A549 (cell line): Measurements from ENCODE around the gene NHSL2. TPM values are rescaled to one million over a fixed set of nuclear protein-coding genes. Genes with fewer than 3 reads are reported as not detected.

Source experiments
- ATAC-seq, 2 experiments: fragments of 200-7000 bp in 1 of 2; fragments of >200 bp in 1 of 2; cut with Nextera tagmentation in 1 of 2; cut with Tn5 transposase in 1 of 2; 3 replicates each; pipeline versions ENCODE4 v1.8.0 to v1.9.1; 2018 to 2020; ENCODE audit warnings: mild to moderate bottlenecking in 1 of 2, moderate library complexity in 1 of 2
- CTCF ChIA-PET: fragments of 300-600 bp; sonication (Branson Sonifier 250); formaldehyde crosslinking; extraction: SDS; loops from one replicate; lab custom pipeline; 2021; ENCODE audit warnings: antibody characterized with exemption, inconsistent platforms; lab: Yijun Ruan, JAX
- POLR2A ChIA-PET: fragments of 350-600 bp; formaldehyde crosslinking; extraction: SDS; loops from one replicate; lab custom pipeline; 2021; ENCODE audit warnings: antibody characterized with exemption, inconsistent platforms; lab: Yijun Ruan, JAX
- DNase-seq, 2 experiments: peaks; one replicate each; pipeline versions ENCODE4 v3.0.0 to v3.0.0-alpha.2; 2011 to 2016; ENCODE audit warnings: low read depth in 1 of 2, low spot score in 1 of 2
- FAIRE-seq: peaks from 2 replicates; lab custom pipeline; 2011; peaks lifted over from hg19 to GRCh38; lab: Jason Lieb, UNC
- H3K27ac ChIP-seq, 2 experiments: fragments of >200 bp; sonication (Bioruptor Twin); formaldehyde crosslinking; 3 replicates each; pipeline ENCODE4 v1.5.1; 2016 to 2017
- H3K4me1 ChIP-seq: fragments of >200 bp; sonication (Bioruptor Twin); formaldehyde crosslinking; 3 replicates; pipeline ENCODE4 v1.6.1; 2016
- H3K4me2 ChIP-seq: fragments of >200 bp; sonication (Bioruptor Twin); formaldehyde crosslinking; 3 replicates; pipeline ENCODE4 v1.6.1; 2016
- H3K4me3 ChIP-seq: fragments of >200 bp; sonication (Bioruptor Twin); formaldehyde crosslinking; 3 replicates; pipeline ENCODE4 v1.5.1; 2016
- H3K9me3 ChIP-seq: fragments of >200 bp; sonication (Bioruptor Twin); formaldehyde crosslinking; 3 replicates; pipeline ENCODE4 v1.6.1; 2016
- BHLHE40 ChIP-seq: IDR thresholded peaks from 2 replicates; pipeline ENCODE4 v1.6.1; 2012; ENCODE audit warnings: low read depth, low read length, inconsistent platforms
- CBX8 ChIP-seq: fragments of 200-600 bp; sonication (generic); IDR thresholded peaks from 2 replicates; pipeline ENCODE4 v1.6.1; 2016
- CHD2 ChIP-seq: fragments of 150-350 bp; IDR thresholded peaks from 2 replicates; pipeline ENCODE4 v1.6.1; 2014; ENCODE audit warnings: low read length; ENCODE audit not compliant: partially characterized antibody
- CHD4 ChIP-seq: fragments of 200-600 bp; sonication (generic); IDR thresholded peaks from 2 replicates; pipeline ENCODE4 v1.6.1; 2016; ENCODE audit warnings: antibody characterized with exemption, mild to moderate bottlenecking, borderline replicate concordance
- ELK1 ChIP-seq: fragments of 150-350 bp; IDR thresholded peaks from 2 replicates; pipeline ENCODE4 v1.6.1; 2014; ENCODE audit warnings: low read depth, mild to moderate bottlenecking, low read length
- EP300 ChIP-seq, 2 experiments: fragments of >200 bp; sonication (Bioruptor Twin); formaldehyde crosslinking; IDR thresholded peaks; 2 replicates in 1 of 2; 3 replicates in 1 of 2; pipeline ENCODE4 v1.6.1; 2016 to 2017
- FOSB ChIP-seq: fragments of 250-450 bp; sonication (Bioruptor Pico); IDR thresholded peaks from 2 replicates; pipeline ENCODE4 v1.5.0; 2020; ENCODE audit warnings: mild to moderate bottlenecking, moderate library complexity
- FOXS1 ChIP-seq: fragments of 250-450 bp; sonication (Bioruptor Pico); IDR thresholded peaks from 2 replicates; pipeline ENCODE4 v1.5.0; 2020; ENCODE audit warnings: mild to moderate bottlenecking, moderate library complexity
- HDAC2 ChIP-seq: fragments of 200-600 bp; sonication (generic); IDR thresholded peaks from 2 replicates; pipeline ENCODE4 v1.6.1; 2016
- HES2 ChIP-seq: fragments of >200 bp; sonication (Bioruptor Twin); formaldehyde crosslinking; IDR thresholded peaks from 2 replicates; pipeline ENCODE4 v1.6.1; 2016
- HEYL ChIP-seq: fragments of 250-450 bp; sonication (Bioruptor Pico); IDR thresholded peaks from 2 replicates; pipeline ENCODE4 v1.8.0; 2021; ENCODE audit warnings: mild to moderate bottlenecking, moderate library complexity
- HOXB13 ChIP-seq: fragments of 250-450 bp; sonication (Bioruptor Pico); IDR thresholded peaks from 2 replicates; pipeline ENCODE4 v1.5.0; 2020; ENCODE audit warnings: low read depth, mild to moderate bottlenecking, moderate library complexity
- HOXB5 ChIP-seq: fragments of 250-450 bp; sonication (Bioruptor Pico); IDR thresholded peaks from 2 replicates; pipeline ENCODE4 v1.5.0; 2020; ENCODE audit warnings: mild to moderate bottlenecking, moderate library complexity
- JUNB ChIP-seq: fragments of >200 bp; sonication (Bioruptor Twin); formaldehyde crosslinking; IDR thresholded peaks from 2 replicates; pipeline ENCODE4 v1.6.1; 2016
- KDM1A ChIP-seq: fragments of 200-600 bp; sonication (generic); IDR thresholded peaks from 2 replicates; pipeline ENCODE4 v1.6.1; 2016; ENCODE audit warnings: low read depth, mild to moderate bottlenecking
- KDM5A ChIP-seq: fragments of 200-600 bp; sonication (generic); IDR thresholded peaks from 2 replicates; pipeline ENCODE4 v1.6.1; 2016; ENCODE audit warnings: antibody characterized with exemption, mild to moderate bottlenecking
- MAZ ChIP-seq: fragments of 150-350 bp; IDR thresholded peaks from 2 replicates; pipeline ENCODE4 v1.6.1; 2014; ENCODE audit warnings: antibody characterized with exemption, low read depth, low read length, borderline replicate concordance
- NFE2L2 ChIP-seq: fragments of 150-350 bp; conservative IDR thresholded peaks from 2 replicates; pipeline ENCODE4 v1.6.1; 2014; ENCODE audit warnings: low read length
- NR3C1 ChIP-seq: fragments of >200 bp; sonication (Bioruptor Twin); formaldehyde crosslinking; IDR thresholded peaks from 3 replicates; pipeline ENCODE4 v1.6.1; 2017
- PHF8 ChIP-seq: fragments of 200-600 bp; sonication (generic); IDR thresholded peaks from 2 replicates; pipeline ENCODE4 v1.6.1; 2016; ENCODE audit warnings: low read depth, mild to moderate bottlenecking, antibody characterized with exemption, moderate library complexity, borderline replicate concordance
- POLR2A ChIP-seq: IDR thresholded peaks from 2 replicates; pipeline ENCODE4 v1.6.1; 2012; ENCODE audit warnings: mild to moderate bottlenecking, low read length
- RAD21 ChIP-seq, 2 experiments: fragments of >200 bp in 1 of 2; sonication (Bioruptor Twin) in 1 of 2; formaldehyde crosslinking in 1 of 2; IDR thresholded peaks in 1 of 2; conservative IDR thresholded peaks in 1 of 2; 2 replicates in 1 of 2; 3 replicates in 1 of 2; pipeline ENCODE4 v1.6.1; 2012 to 2018; ENCODE audit warnings: inconsistent platforms in 1 of 2
- RARB ChIP-seq: fragments of 250-450 bp; sonication (Bioruptor Pico); IDR thresholded peaks from 2 replicates; pipeline ENCODE4 v1.8.0; 2021; ENCODE audit warnings: mild to moderate bottlenecking, moderate library complexity
- RCOR1 ChIP-seq: fragments of 150-350 bp; IDR thresholded peaks from 2 replicates; pipeline ENCODE4 v1.6.1; 2014; ENCODE audit warnings: antibody characterized with exemption, low read length, low read depth
- SMC3 ChIP-seq: fragments of >200 bp; sonication (Bioruptor Twin); formaldehyde crosslinking; IDR thresholded peaks from 3 replicates; pipeline ENCODE4 v1.6.1; 2018; ENCODE audit warnings: inconsistent platforms
- SREBF2 ChIP-seq: fragments of 450-650 bp; IDR thresholded peaks from 2 replicates; pipeline ENCODE4 v1.6.1; 2014; ENCODE audit warnings: mild to moderate bottlenecking, moderate library complexity
- TFCP2L1 ChIP-seq: fragments of 250-450 bp; sonication (Bioruptor Pico); IDR thresholded peaks from 2 replicates; pipeline ENCODE4 v1.5.0; 2021; ENCODE audit warnings: mild to moderate bottlenecking
- TP53 ChIP-seq: fragments of 250-450 bp; sonication (Bioruptor Pico); IDR thresholded peaks from 2 replicates; pipeline ENCODE4 v1.5.0; 2021; ENCODE audit warnings: mild to moderate bottlenecking, moderate library complexity
- ZC3H11A ChIP-seq: fragments of 450-650 bp; IDR thresholded peaks from 2 replicates; pipeline ENCODE4 v1.6.1; 2014; ENCODE audit warnings: antibody characterized with exemption, mild to moderate bottlenecking
- ZNF302 ChIP-seq: fragments of 250-450 bp; sonication (Bioruptor Pico); IDR thresholded peaks from 2 replicates; pipeline ENCODE4 v1.9.0; 2021; ENCODE audit warnings: inconsistent platforms, mild to moderate bottlenecking, moderate library complexity
- WGBS: methylation state at CpG from one replicate; pipeline ENCODE4 v1.1.6; 2017; ENCODE audit errors: missing lambda C conversion rate; 5-methylcytosine and 5-hydroxymethylcytosine counted together
- polyA plus RNA-seq, 4 experiments: library from polyadenylated mRNA; depleted of rRNA in 3 of 4; stranded (reverse); fragments of >200 nt; fragmentation: RNase III in 1 of 4; extraction: RNeasy Plus Mini Kit Qiagen cat#74134 plus additional on column Dnase treatment in 1 of 4; gene quantifications; 2 replicates in 3 of 4; 3 replicates in 1 of 4; pipeline ENCODE4 v1.2.3, GENCODE V29; 2011 to 2017
- TF ChIP-seq, protein P1 (sequence below): fragments of >200 bp; sonication (Bioruptor Twin); formaldehyde crosslinking; IDR thresholded peaks from 3 replicates; pipeline ENCODE4 v1.6.1; 2016

The NHSL2 gene
- polyA plus RNA-seq, 2 of the 4 experiments (the other 2 are of a cell fraction), result 0.26 to 0.48 TPM

DNA sequence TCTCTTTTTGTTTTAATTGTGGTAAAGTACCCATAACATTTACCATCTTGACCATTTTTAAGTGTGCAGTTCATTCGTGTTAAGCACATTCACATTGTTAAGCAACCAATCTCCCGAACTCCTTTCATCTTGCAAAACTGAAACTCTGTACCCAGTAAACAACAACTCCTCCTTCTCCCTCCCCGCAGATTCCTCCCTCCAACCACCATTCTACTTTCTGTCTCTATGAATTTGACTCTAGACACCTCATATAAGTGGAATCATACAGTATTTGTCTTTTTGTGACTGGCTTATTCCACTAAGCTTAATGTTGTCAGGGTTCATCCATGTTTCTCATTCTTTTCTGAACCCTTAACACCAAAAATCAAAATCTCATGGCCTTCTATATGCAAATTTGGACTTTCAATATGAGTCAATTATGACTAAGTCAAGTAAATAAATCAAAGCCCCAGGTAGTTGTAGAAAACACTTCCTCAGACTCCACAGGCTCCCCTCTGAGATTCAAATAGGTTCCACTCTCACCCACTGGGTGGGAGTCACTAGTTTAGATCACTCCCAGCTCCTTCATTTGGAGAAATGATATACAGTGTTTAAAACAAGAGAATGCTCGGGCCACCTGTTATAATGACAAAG is 230.8 kb downstream of the NHSL2 start:
- no peaks in the 10 kb centered on the region for H3K4me1 ChIP-seq
- ChIA-PET CTCF (interaction anchor here (0.7 kb wide), 1 partner anchor 9 kb away, joined by 3 read pairs; no protein-coding TSS in a partner anchor), POLR2A (interaction anchor here (1.2 kb wide), 1 partner anchor 9 kb away, joined by 4 read pairs; no protein-coding TSS in a partner anchor)
- no peaks in the 10 kb centered on the region for H3K9me3 ChIP-seq
- WGBS, result 62% methylated on average over 4 of the region's 4 CpGs
- H3K4me3 ChIP-seq, result no peak overlapping the region
- H3K4me2 ChIP-seq, result no peak overlapping the region
- FAIRE-seq (peak; percentile 82), DNase-seq (no peak)
- no peak overlapping the region for H3K27ac ChIP-seq
- TF ChIP-seq NFE2L2, result no peak
- TF ChIP-seq HOXB13 (CRISPR knock-in tag), result no peak
- no peak for TF ChIP-seq ZC3H11A
- TF ChIP-seq HDAC2, result no peak
- no peak for TF ChIP-seq CHD4
- TF ChIP-seq KDM5A, result no peak
- no peak for TF ChIP-seq RARB (CRISPR knock-in tag)
- TF ChIP-seq EP300 (IDR thresholded peaks at IDR 0.05), result no peak
- TF ChIP-seq HES2, result no peak
- no peak for TF ChIP-seq SMC3
- no peak for TF ChIP-seq TFCP2L1 (CRISPR knock-in tag)
- TF ChIP-seq TP53, result no peak
- no peak for TF ChIP-seq POLR2A
- no peak for TF ChIP-seq NR3C1
- no peak for TF ChIP-seq ZNF302
- no peak for TF ChIP-seq CHD2
- no peak for TF ChIP-seq RAD21 (conservative IDR thresholded peaks at IDR 0.05 in 1 of 2, IDR thresholded peaks at IDR 0.05 in 1 of 2)
- TF ChIP-seq, all 56 proteins: peak for 0
- no peak for ATAC-seq

DNA sequence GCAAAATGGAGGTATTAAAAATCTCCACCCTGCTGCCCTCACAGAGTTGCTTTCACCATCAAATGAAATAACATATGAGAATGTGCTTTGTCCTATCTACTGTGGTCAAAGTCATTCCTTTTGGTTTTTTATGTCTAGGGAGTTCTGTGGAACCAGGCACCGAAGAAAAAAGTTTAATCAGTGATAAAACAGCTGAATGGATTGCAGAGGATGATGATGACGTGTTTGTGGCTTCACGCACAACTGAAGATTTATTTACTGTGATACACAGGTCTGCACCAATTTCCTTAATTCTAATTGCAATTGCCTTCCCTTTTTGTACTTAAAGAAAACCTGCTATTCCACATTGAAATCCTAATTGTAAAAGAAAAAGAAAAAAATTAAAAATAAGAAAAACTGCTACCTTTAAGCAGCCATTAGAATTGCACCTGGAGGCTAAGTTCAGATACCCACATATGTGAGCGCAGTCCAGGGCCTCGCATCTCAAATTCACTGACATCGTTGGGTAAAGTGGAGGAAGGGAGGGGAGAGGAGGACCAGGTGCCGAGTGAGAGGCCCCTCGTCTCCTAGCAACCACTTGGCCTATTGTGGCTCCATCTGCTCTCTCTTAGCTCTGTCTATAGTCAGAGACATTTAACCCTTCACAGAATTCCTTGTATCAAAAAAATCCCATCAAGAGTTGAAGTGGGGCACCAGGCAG is 231.6 kb downstream of the NHSL2 start:
- 74% methylated on average over 8 of the region's 8 CpGs for WGBS
- CTCF ChIA-PET, result no interaction called here
- POLR2A ChIA-PET, result no interaction called here
- no peak overlapping the region for H3K4me3 ChIP-seq
- DNase-seq (no peak), FAIRE-seq (no peak), ATAC-seq (no peak)
- no peaks in the 10 kb centered on the region for H3K9me3 ChIP-seq
- H3K27ac ChIP-seq, result no peak overlapping the region
- no peak overlapping the region for H3K4me2 ChIP-seq
- TF ChIP-seq HEYL (no peak), KDM1A (no peak), BHLHE40 (no peak), SREBF2 (no peak)
- TF ChIP-seq, protein P1, sequence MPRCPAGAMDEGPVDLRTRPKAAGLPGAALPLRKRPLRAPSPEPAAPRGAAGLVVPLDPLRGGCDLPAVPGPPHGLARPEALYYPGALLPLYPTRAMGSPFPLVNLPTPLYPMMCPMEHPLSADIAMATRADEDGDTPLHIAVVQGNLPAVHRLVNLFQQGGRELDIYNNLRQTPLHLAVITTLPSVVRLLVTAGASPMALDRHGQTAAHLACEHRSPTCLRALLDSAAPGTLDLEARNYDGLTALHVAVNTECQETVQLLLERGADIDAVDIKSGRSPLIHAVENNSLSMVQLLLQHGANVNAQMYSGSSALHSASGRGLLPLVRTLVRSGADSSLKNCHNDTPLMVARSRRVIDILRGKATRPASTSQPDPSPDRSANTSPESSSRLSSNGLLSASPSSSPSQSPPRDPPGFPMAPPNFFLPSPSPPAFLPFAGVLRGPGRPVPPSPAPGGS, result no peak
- TF ChIP-seq, all 56 proteins: peak for 0
- H3K4me1 ChIP-seq, result no peaks in the 10 kb centered on the region

DNA sequence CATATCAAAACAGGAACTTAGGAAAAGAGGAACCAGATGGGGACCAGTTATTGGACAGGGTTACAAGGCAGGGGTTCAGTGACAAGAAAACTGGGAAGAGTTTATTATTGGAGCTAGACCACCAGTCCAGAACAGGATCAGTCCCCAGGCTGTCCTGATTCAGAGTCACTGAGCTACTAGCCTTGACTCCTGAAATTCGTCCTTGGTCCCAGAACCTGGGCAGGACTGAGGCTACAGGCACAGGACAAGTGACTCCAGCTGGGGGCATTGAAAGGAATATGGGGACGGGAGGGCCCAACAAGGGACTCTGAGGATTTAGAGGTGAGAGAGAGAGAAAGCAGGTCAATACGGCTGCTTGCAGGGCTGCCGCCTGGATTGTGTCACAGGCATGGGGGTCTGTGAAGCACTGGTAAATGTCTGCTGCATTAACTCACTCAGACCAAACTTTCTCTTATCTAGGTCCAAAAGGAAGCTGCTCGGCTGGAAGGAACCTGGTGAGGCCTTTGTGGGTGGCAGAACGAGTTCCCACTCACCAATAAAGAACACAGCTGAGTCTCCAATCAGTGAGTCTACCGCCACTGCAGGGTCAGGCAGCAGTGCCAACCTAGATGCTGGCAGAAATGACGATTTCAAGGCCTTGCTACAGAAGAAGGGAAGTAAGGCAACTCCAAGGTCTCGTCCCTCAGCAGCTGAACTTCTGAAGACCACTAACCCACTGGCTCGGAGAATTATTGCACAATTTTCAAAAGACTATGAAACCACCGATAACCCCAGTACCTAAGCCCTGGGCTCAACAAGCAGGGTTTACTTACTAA is 232.4 kb downstream of the NHSL2 start:
- Histone ChIP-seq H3K4me3 (no peak overlapping the region), H3K9me3 (no peaks in the 10 kb centered on the region), H3K4me2 (no peak overlapping the region), H3K27ac (no peak overlapping the region), H3K4me1 (no peaks in the 10 kb centered on the region)
- ChIA-PET POLR2A (no interaction called here), CTCF (interaction anchor here (1.0 to 1.5 kb wide), 2 partner anchors 9 to 16 kb away, joined by 3 to 5 read pairs; no protein-coding TSS in a partner anchor)
- no peak for ATAC-seq
- DNase-seq, result no peak
- TF ChIP-seq CHD4 (no peak), CBX8 (no peak), ELK1 (no peak), RCOR1 (no peak), EP300 (IDR thresholded peaks at IDR 0.05) (no peak), NFE2L2 (no peak), MAZ (no peak), TFCP2L1 (CRISPR knock-in tag) (no peak), FOSB (no peak), RAD21 (conservative IDR thresholded peaks at IDR 0.05 in 1 of 2, IDR thresholded peaks at IDR 0.05 in 1 of 2) (no peak), ZC3H11A (no peak), KDM1A (no peak), PHF8 (no peak), FOXS1 (CRISPR knock-in tag) (no peak), JUNB (no peak), HOXB5 (CRISPR knock-in tag) (no peak)
- 62% methylated on average over 10 of the region's 11 CpGs for WGBS
- no peak for FAIRE-seq
